HG03442 (cell line): ENCODE data around the gene LRSAM1.

Source experiments
- ATAC-seq: cut with Tn5 transposase; IDR thresholded peaks from one replicate; pipeline ENCODE4 v1.9.1; 2021; ENCODE audit warnings: mild to moderate bottlenecking, moderate library complexity; ENCODE audit not compliant: unreplicated experiment

LRSAM1 gene

DNA sequence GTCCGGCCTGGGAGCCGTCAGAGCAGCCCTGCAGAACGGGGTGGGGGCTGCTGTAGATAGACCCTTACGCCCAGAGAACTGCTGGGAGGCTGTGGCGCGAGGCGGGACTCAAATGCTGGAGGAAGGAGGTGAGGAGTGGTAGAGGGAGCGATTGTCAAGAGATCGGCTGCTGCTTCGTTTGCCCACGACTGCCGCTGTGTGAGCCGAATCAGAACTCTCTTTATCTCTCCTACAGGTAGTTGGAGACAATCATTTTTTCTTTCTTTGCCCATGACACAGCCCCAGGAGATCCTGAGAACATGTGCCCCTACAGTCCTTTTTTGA lies 26.7 kb upstream of the LRSAM1 start:
- ATAC-seq: no peak

DNA sequence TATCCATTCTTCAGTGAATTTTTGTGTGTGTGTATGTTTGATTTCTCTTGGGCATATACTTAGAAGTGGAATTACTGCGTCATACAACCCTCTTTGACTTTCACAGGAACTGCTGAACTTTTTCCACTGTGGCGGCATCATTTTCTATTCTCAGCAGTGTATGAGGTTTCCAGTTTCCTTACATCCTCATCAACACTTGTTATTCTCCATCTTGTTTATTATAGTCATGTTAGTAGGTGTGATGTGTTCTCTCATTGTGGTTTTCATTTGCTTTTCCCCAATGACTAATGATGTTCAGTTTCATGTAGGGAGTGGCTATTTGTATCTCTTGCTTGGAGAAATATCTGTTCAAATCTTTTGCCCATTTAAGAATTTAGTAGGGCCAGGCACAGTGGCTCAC lies 24.6 kb upstream of the LRSAM1 start:
- ATAC-seq: no peak

DNA sequence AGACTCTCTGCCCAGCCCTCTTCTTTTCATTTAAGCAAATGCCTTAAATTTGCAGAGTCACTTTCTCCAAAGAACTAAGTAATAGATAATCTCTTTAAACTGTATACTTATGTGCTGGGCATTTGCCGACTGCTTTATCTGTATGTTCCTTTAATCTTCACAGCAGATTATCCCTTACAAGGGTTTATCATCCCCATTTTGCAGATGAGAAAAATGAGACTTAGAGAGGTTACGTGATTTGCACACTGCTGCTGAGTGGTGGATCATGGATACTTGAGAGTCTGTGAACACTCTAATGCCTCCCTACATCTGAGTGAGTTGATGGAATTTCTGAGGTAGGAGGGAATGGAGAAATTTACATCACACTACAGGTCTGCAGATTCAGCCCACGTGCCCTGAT lies 23.0 kb upstream of the LRSAM1 start:
- no peak for ATAC-seq

DNA sequence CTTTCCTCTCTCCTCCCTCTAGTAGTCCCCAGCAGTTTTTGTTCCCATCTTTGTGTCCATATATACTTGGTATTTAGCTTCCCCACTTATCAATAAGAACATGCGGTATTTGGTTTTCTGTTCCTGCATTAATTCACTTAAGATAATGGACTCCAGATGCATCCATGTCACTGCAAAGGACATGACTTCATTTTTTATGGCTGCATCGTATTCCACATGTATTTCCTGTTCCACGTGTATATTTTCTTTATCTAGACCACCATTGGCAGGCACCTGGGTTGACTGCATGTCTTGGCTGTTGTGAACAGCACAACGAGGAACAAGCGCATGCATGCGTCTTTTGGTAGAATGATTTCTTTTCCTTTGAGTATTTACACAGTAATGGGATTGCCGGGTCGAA lies 20.9 kb upstream of the LRSAM1 start:
- ATAC-seq: no peak

DNA sequence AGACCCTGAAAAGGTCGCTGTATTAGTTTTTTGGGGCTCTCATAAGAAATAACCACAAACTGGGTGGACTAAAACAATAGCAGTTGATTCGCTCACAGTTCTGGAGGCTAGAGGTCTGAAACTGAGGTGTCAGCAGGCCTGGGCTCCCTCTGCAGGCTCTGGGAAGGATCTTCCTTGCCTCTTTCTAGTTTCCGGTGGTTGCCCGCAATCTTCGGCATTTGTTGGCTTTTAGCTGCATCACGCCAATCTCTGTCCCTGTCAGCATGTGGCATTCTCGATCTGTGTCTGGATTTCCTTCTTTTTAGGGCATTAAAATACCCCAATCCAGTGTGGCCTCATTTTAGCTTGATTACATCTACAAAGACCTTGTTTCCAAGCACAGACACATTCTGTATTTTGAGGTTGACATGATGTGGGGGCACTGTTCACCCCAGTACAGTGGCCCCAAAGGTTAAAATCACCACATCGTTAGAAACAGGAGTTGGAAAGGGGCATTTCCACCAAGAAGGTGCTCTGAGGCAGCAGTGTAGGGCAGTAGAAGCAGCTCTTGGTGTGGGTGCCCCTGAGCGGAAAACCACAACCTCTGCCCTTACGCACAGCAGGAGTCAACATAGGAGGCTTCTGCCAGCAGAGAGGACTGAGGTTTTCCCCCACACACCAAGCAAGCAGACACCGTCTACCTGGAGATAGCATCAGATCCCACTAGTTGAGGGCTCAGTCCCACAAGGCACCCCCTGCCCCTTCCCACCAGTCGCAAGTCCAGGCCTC lies 13.6 kb upstream of the LRSAM1 start:
- no peak for ATAC-seq

DNA sequence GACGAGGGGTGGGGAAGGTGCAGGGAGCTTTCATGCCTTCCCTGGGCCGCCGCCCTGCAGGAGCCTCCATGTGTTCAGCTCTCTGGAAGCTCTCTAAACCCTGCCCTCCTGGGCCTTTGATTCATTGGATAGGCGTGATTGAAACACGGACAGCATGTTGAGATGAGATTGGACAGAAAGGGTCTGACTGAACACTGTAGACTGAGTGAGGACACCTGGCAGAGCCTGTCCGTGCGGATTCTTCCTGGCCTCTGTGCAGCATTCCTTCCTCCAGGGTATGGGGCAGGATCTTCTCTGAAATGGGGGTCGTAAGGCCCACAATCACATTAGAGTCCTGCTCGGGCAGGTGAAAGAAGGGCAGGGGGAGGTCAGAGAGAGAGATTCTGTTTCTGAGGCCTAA lies 12.9 kb upstream of the LRSAM1 start:
- no peak for ATAC-seq

DNA sequence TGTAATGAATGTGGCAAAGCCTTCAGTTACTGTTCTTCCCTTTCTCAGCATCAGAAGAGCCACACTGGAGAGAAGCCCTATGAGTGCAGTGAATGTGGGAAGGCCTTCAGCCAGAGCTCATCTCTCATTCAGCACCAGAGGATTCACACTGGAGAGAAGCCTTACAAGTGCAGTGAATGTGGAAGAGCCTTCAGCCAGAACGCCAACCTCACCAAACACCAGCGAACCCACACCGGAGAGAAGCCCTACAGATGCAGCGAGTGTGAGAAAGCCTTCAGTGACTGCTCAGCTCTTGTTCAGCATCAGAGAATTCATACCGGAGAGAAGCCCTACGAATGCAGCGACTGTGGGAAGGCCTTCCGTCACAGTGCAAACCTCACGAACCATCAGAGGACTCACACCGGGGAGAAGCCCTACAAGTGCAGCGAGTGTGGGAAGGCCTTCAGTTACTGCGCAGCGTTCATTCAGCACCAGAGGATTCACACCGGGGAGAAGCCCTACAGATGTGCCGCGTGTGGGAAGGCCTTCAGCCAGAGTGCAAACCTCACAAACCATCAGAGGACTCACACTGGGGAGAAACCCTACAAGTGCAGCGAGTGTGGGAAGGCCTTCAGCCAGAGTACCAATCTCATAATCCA lies 6.9 kb upstream of the LRSAM1 start:
- ATAC-seq: no peak

DNA sequence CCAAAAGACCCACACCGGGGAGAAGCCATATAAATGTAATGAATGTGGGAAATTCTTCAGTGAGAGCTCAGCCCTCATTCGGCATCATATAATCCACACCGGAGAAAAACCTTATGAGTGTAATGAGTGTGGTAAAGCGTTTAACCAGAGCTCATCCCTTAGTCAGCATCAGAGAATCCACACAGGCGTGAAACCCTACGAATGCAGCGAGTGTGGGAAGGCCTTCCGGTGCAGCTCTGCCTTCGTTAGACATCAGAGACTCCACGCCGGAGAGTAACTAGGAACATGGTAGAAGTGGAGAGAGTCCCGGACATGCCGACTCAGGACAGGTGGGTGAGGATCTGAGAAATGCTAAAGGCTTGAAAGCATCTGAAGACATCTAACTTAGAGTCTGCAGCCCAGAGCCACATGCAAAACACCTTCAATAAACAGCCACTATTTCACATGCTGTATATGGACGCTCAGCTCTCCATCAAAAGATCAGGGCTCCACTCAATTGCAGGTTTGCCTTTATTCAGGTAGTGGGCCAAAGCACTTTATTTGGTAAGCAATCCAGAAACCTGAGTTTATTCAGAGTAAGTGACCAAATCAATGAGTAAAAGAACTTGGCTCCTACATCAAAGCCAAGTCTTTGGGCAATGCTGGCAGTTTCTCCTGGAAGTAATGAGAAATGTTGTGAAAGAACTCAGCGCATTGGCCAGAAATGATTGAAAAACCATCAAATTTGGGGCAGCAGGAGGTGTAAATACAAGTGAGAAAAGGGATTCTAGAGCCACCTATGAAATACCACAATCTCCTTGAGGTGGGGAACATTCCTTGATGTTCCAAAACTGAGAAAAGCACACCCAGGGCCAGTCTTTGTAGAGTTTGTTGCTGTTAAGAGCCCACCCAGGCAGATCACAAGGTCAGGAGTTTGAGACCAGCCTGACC lies 6.1 kb upstream of the LRSAM1 start:
- ATAC-seq: no peak

DNA sequence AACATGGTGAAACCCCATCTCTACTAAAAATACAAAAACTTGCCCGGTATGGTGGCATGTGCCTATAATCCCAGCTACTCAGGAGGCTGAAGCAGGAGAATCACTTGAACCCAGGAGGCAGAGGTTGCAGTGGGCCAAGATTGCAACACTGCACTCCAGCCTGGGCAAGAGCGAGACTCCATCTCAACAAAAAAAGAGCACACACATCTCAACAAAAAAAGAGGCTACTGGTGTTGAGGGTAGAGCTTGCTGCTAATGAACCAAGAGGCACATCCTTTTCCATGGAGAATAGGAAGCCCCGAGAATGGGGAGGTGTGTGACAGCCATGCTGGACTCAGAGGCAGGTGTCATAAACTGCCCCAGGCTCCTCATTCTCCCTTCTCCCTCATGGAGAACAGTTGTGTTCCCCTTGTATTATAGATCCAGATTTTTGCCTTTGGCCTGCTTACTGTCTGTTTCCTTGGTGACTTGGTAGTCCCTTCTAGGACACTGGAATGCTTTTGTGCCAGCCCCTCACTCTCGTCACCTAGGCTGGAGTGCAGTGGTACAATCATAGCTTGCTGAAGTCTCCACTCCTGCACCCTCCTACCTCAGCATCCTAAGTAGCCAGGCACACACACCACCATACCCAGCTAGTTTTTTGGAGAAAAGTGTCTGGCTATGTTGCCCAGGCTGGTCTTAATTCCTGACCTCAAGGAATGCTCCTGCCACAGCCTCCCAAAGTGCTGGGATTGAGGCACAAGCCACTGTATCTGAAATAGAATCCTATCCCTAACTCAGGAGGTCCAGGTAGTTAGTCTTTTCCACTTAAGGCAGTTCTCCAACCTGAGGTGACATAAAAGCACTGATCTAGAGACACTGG lies 5.2 kb upstream of the LRSAM1 start:
- no peak for ATAC-seq

DNA sequence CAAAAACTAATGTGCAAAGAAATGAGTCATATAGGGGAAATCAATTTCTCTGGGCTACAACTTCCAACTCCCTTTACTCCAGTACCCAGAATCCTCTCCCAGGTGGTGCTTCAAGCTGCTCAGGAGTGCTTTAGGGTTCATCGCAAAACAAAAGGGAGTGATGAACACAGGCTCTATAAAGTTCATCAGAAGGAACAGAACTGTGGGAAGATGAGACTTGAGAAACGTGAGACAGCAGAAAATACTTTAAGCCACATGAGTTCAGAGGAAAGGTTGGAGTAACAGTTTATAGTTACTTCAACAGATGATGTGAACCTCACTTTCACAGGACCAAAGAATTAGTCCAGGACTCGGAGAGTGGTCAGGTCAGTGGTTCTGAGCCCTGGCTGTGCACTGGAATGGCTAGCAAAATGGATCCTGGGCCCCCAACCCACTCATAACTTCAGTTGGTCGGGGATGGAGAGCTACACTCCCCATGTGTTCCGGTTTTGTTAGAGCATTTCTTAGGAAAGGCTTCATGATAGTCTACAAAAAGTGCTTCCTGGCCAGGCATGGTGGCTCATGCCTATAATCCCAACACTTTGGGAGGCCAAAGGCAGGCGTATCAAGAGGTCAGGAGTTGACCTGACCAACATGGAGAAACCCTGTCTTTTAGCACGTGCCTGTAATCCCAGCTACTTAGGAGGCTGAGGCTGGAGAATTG lies 4.4 kb upstream of the LRSAM1 start:
- no peak for ATAC-seq

DNA sequence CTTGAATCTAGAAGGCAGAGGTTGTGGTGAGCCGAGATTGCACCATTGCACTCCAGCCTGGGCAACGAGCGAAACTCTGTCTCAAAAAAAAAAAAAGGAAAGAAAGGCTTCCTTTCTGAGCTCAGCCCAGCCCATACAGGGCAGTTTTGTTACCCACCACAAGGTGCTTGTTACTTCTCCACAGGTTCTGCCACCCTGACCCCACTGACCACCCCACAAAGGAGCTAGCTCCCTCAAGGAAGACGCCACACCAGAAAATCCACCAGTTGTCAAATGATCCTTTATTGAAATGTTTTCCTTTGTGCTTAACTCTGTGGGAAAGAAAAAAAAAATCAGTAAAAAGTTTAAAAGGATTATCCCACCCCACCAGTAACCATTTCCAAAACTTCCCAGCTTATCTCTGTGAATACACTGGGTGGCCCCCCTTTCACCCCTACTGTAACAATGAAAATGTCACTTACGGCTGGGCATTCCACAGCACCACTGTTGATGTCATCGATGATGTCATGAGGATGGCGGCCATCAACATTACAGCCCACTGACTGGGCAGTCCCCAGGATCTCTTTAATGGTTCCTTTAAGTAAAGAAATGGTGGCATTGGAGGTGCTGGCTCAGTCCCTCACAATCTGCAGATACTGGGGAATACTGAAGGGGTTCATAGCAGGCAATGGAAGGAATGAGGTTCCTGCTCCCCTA lies 3.7 kb upstream of the LRSAM1 start:
- no peak for ATAC-seq

DNA sequence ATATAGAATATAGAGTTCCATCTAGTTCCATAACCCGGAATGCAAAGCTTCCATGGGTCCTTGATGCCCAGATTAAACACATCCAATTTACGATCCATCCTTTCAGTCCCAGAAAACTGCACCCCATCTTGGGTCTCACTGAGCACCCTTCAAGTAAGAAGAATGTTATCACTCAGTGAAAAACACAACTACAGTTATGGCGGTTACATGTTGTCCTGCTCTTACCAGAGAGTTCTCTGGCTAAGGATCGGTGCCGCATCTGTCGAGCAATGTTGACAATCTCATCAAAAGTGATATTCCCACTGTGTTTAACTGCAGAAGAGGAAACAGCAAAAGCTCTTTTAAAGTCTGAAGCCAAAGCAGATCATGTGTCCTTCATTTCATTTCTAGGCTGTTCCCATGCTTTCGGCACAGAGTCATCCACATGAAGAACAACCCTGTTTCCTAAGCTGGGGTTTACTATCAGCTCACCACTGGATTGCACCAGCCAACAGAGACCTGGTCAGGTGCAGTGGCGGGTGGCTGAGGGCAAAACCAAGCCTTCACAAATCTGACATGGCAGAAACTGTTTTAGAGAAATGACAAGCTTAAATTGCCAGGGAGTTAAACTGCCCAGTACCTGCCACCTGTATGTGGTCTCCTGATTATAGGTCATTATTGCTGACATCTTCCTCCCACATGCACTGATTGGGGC lies 3.1 kb upstream of the LRSAM1 start:
- ATAC-seq: no peak

DNA sequence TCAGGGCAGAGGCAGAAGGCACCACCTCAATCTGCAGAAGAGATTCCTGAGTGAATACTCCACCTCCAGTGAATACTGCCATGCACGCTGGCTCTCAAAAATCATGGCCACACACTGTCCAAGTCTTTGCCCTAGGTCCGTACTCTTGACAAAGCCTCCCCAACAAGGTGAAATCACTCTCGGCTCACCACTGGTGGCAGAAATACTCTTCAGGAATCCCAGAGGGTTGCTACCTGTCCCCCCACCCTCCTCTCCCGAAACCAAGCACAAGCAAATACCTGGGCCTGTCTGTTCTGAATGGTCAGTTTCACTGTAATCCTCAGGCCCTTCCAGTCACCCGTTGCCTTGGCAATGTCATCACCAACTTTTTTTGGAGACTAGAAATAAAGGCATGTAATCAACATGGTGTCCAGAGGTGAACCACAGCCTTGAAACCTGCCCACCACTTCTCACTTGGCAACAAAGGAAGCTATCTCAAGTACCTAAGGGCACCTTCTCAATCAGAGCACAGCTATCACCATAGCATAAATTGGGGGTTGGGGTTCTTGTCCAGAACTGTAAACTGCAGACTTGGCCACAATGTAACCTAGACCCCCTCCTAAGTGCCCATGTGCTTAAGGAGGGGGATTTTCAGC lies 1.9 kb upstream of the LRSAM1 start:
- no peak for ATAC-seq

DNA sequence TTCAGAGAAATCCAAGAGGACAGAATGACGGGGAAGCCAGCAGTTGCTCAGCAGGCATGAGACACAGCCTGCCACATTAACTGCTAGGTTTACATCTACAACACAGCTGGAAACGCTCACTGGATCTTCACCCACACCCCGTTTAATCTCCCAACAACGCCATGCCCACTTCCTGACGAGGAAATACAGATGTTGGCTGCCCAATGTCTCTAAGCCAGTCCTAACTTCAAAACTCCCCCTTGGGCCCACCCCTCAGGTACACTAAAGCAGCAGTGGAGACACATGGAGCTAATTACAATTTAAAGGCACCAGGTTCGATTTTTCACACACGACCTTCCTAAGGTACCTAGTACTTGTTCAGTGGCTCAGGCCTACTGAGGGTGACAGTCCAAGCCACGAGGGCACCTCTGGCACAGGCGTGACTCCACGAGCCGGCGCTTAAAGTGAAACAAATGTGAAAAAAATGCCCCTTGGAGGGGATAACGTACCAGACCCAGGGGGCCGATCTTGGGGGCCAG lies 1.0 kb upstream of the LRSAM1 start:
- no peak for ATAC-seq

DNA sequence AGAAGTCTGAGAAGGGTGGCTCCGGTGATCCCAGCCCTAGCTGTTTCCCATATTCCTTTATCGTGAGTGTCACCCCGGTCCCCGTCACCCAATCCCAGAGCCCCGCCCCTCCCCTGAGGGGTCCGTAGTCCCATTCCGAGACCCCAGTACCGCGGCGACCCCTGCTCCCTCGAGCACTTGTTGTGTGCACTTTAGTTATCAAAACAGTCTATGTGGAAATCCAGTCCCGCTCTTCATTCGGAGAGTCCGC lies 223 bp downstream of the LRSAM1 start:
- ATAC-seq: peak; percentile 21

DNA sequence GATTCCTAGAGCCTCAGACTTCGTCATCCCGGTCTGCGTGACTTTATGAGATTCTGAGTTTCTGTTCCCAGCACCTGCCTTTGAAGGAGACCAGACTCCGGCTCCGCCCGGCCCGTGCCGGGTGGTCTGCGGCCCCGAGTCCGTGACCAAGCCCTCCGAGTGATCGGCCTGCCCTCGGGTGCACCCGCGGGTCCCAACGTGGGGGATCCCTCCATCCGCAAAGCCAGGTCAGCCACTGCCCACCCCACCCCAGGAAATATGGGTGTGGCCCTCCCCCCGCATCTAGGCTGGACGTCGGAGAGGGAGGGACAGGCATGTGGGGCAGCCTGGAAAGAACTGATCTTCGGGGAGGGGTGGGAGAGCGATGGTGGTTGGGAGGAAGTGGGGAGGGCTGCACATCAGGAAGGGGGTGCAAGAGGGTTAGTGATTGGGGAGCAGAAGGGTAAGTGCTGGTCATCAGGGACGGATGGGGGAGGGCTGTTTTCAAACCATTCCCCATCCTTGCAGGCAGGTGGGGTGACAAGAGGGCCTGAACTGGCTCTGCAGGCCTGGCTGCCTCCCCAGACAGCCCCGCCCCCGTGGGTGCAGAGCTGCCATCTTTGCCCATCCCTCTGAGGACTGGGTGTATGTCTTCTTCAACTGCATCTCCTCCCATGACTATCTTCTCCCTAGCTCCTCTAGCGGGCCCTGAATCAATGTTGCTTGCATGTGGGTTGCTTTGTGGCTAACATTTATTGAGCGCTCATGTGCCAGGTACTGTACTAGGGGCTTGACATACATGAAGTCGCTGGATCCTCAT lies 747 bp downstream of the LRSAM1 start:
- ATAC-seq: no peak

DNA sequence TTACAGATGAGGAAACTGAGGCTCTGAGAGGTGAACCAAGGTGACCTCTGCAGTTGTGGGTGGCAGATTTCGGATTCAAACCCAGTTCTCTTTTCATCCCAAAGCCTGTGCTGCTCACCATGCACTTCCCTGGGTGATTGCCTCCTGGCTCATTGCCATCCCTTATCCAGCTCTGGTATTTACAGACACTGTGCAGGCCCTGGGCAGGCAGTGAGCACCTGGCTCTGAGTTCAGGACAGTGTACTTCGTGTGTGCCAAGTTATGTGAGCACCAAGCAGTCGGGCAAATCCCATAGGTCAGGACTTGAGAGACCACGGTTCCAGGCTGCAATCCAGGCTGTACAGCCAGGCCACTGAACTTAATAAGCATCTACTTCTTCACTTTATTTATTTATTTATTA lies 1.4 kb downstream of the LRSAM1 start:
- no peak for ATAC-seq
